Endothelial cell of umbilical vein (primary cell): ENCODE data around the gene KCNJ2. TPM values are rescaled to one million over a fixed set of nuclear protein-coding genes. Genes with fewer than 3 reads are reported as not detected.
A peak's percentile ranks its signal among the peaks of the same experiment; 100 is the strongest.

ENCODE experiments used
- BruUV-seq: library from RNA; stranded (reverse); fragments of 400-500 nt; replicated peaks from 2 replicates; lab custom pipeline; 2021; lab: Mats Ljungman, UMichigan
- CTCF ChIA-PET: fragments of 300-600, 350-600 bp; sonication (Branson Sonifier 250); formaldehyde crosslinking; loops from one replicate; lab custom pipeline; 2021; ENCODE audit warnings: antibody characterized with exemption, inconsistent platforms; lab: Charles Lee
- POLR2A ChIA-PET: fragments of 300-600, 350-600 bp; sonication (Branson Sonifier 250); formaldehyde crosslinking; loops from one replicate; lab custom pipeline; 2021; ENCODE audit warnings: antibody characterized with exemption, inconsistent platforms; lab: Charles Lee
- DNase-seq: peaks from one replicate; pipeline ENCODE4 v3.0.0-alpha.2; 2011; ENCODE audit warnings: low read depth, low spot score
- FAIRE-seq: peaks from 2 replicates; lab custom pipeline; 2011; peaks lifted over from hg19 to GRCh38; lab: Jason Lieb, UNC
- H2AFZ ChIP-seq: 2 replicates; pipeline ENCODE4 v1.6.0; 2012; ENCODE audit warnings: low read depth, low read length, control low read depth, inconsistent platforms
- H3K27ac ChIP-seq: 2 replicates; pipeline ENCODE4 v1.5.1; 2011; ENCODE audit warnings: low read depth, mild to moderate bottlenecking, control low read depth, low read length, moderate library complexity; ENCODE audit not compliant: insufficient read depth
- H3K27me3 ChIP-seq, 2 experiments: 2 replicates each; pipeline versions ENCODE4 v1.6.0 to v1.6.1; 2011; ENCODE audit warnings: low read length in 2 of 2, mixed read lengths in 1 of 2; ENCODE audit not compliant: control insufficient read depth in 2 of 2, insufficient read depth in 2 of 2
- H3K36me3 ChIP-seq, 2 experiments: 2 replicates in 1 of 2; 3 replicates in 1 of 2; pipeline ENCODE4 v1.5.1; 2011; ENCODE audit warnings: low read length in 2 of 2, mild to moderate bottlenecking in 1 of 2, moderate library complexity in 1 of 2; ENCODE audit not compliant: control insufficient read depth in 2 of 2, insufficient read depth in 2 of 2; ENCODE audit errors: extremely low read depth in 1 of 2
- H3K4me1 ChIP-seq: 3 replicates; pipeline ENCODE4 v1.5.1; 2011; ENCODE audit warnings: mild to moderate bottlenecking, low read length; ENCODE audit not compliant: control insufficient read depth, insufficient read depth; ENCODE audit errors: extremely low read depth
- H3K4me2 ChIP-seq: 2 replicates; pipeline ENCODE4 v1.6.1; 2011; ENCODE audit warnings: low read length, control low read depth, mixed read lengths; ENCODE audit not compliant: insufficient read depth
- H3K4me3 ChIP-seq, 3 experiments: fragments of 200-600 bp in 1 of 3; sonication (generic), shearing (Covaris generic) in 1 of 3; replicated peaks in 1 of 3; 2 replicates each; pipeline ENCODE4 v1.5.1; 2011 to 2016; ENCODE audit warnings: control low read depth in 3 of 3, low read length in 3 of 3, mild to moderate bottlenecking in 2 of 3, inconsistent platforms in 1 of 3, low read depth in 1 of 3, moderate library complexity in 1 of 3; ENCODE audit not compliant: insufficient read depth in 1 of 3
- H3K79me2 ChIP-seq: 2 replicates; pipeline ENCODE4 v1.6.0; 2012; ENCODE audit warnings: low read length, inconsistent platforms; ENCODE audit not compliant: control insufficient read depth, insufficient read depth
- H3K9ac ChIP-seq: replicated peaks from 2 replicates; pipeline ENCODE3; 2011; ENCODE audit warnings: low read length, control low read depth; ENCODE audit not compliant: insufficient read depth; ENCODE audit errors: extremely low read depth
- H3K9me1 ChIP-seq: replicated peaks from 3 replicates; pipeline ENCODE4 v1.6.0; 2011; ENCODE audit warnings: mild to moderate bottlenecking, low read length; ENCODE audit not compliant: control insufficient read depth, insufficient read depth; ENCODE audit errors: extremely low read depth
- H3K9me3 ChIP-seq: replicated peaks from 2 replicates; pipeline ENCODE4 v1.5.1; 2012; ENCODE audit warnings: low read length, inconsistent platforms; ENCODE audit not compliant: control insufficient read depth, insufficient read depth
- H4K20me1 ChIP-seq: replicated peaks from 2 replicates; pipeline ENCODE3; 2011; ENCODE audit warnings: mild to moderate bottlenecking, low read length; ENCODE audit not compliant: control insufficient read depth, insufficient read depth; ENCODE audit errors: extremely low read depth
- CTCF ChIP-seq, 2 donors: IDR thresholded peaks; 1 replicate in 1 of 2; 2 replicates in 1 of 2; pipeline ENCODE4 v1.5.1; 2011; ENCODE audit warnings: low read length in 2 of 2, mild to moderate bottlenecking in 2 of 2, moderate library complexity in 2 of 2, control low read depth in 1 of 2, inconsistent platforms in 1 of 2, low read depth in 1 of 2; ENCODE audit not compliant: insufficient read depth in 1 of 2; ENCODE audit errors: extremely low read depth in 1 of 2
- EZH2 ChIP-seq: IDR thresholded peaks from 2 replicates; pipeline ENCODE4 v1.6.1; 2012; ENCODE audit warnings: borderline replicate concordance, low read depth, mild to moderate bottlenecking, moderate library complexity, low read length, inconsistent platforms; ENCODE audit not compliant: severe bottlenecking
- FOS ChIP-seq: IDR thresholded peaks from 2 replicates; pipeline ENCODE4 v1.6.1; 2011; ENCODE audit warnings: mild to moderate bottlenecking, low read length, moderate library complexity, borderline replicate concordance; ENCODE audit not compliant: insufficient read depth
- GATA2 ChIP-seq: IDR thresholded peaks from 2 replicates; pipeline ENCODE4 v1.7.0; 2011; ENCODE audit warnings: low read depth, mild to moderate bottlenecking, moderate library complexity, mixed read lengths, low read length; ENCODE audit not compliant: insufficient read length, insufficient read depth
- JUN ChIP-seq: IDR thresholded peaks from 2 replicates; pipeline ENCODE4 v1.6.1; 2011; ENCODE audit warnings: borderline replicate concordance, low read depth; ENCODE audit not compliant: insufficient read length, insufficient read depth
- MAX ChIP-seq: IDR thresholded peaks from 2 replicates; pipeline ENCODE4 v1.6.1; 2011; ENCODE audit not compliant: insufficient read depth, insufficient read length
- MYC ChIP-seq: IDR thresholded peaks from one replicate; pipeline ENCODE4 v1.6.1; 2011; ENCODE audit warnings: mild to moderate bottlenecking, low read depth, low read length
- POLR2A ChIP-seq: IDR thresholded peaks from 2 replicates; pipeline ENCODE4 v1.6.1; 2012; ENCODE audit warnings: low read depth, mild to moderate bottlenecking, control low read depth, low read length
- POLR2AphosphoS5 ChIP-seq: IDR thresholded peaks from 2 replicates; pipeline ENCODE4 v1.6.1; 2012; ENCODE audit warnings: low read depth, mild to moderate bottlenecking, control low read depth, low read length, moderate library complexity; ENCODE audit not compliant: insufficient read depth
- dilution Hi-C: fragments of 300-500 bp; cut with MboI; formaldehyde crosslinking; loops from one replicate; pipeline ENCODE4 v1.15.0; 2019; ENCODE audit warnings: low sequenced_read_pairs; ENCODE audit not compliant: extremely low pct_ligation_motif_present
- intact Hi-C: fragments of 100-400 bp; cut with micrococcal nuclease; formaldehyde crosslinking; loops from one replicate; pipeline ENCODE4 v1.10.0; 2022
- polyA plus RNA-seq, 4 experiments: library from polyadenylated mRNA; depleted of rRNA in 3 of 4; stranded (reverse) in 3 of 4; unstranded in 1 of 4; fragments of >200 nt; gene quantifications; 2 replicates each; pipeline versions ENCODE4 v1.2.1 to v1.2.3, GENCODE V29; 2011 to 2012; ENCODE audit warnings: missing spikeins in 1 of 4
- total RNA-seq: library from RNA; stranded (reverse); gene quantifications from 2 replicates; pipeline ENCODE4 v1.2.3, GENCODE V29; 2021

KCNJ2 gene
- total and polyA plus RNA-seq, 2 donors (not counting 3 experiments of a cell fraction or from before 2014, with no cell fraction given), result 8.3 to 11.5 TPM

DNA sequence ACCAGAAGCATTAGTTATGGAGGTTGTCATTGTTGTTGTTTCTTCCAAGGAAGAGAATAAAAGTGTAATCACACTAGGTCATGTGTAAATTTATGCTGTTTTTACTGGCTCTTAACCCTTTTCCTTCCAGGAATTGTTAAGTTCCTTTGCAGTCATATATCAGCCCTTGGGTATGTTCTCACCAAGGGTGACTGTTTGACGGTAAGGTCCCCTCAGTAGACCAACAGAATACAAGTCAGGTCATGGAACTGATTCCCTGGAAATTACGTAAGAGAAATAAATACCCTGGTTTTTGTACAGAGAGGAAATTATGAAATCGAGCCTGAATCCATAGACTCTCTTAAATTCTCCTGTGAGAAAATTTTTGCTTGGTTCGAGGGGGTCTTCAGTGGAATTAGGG lies 11.2 kb upstream of the KCNJ2 start:
- no peaks in the 10 kb centered on the region for H3K36me3 ChIP-seq
- CTCF ChIA-PET, result interaction anchor here (1.0 to 3.9 kb wide), 8 partner anchors 9 to 635 kb away, joined by 4 to 37 read pairs (median 9); partner anchors contain the start of gene KCNJ2
- FAIRE-seq (peak; percentile 86), DNase-seq (peak; percentile 97)
- peak overlapping the region; percentile 27 to 77 (median 47) for H3K4me3 ChIP-seq
- H3K27ac ChIP-seq, result peak overlapping the region; percentile 100
- H3K4me2 ChIP-seq, result peak overlapping the region; percentile 97
- no peaks in the 10 kb centered on the region for H3K9me1 ChIP-seq
- H3K27me3 ChIP-seq, result no peaks in the 10 kb centered on the region
- H3K9ac ChIP-seq, result peak overlapping the region; percentile 99
- H3K79me2 ChIP-seq, result no peaks in the 10 kb centered on the region
- dilution Hi-C loops (no loop called here), intact Hi-C loops (loop anchor here (1.0 to 2.0 kb wide), 4 partner anchors 10 to 559 kb away; no protein-coding TSS in a partner anchor)
- H4K20me1 ChIP-seq, result no peaks in the 10 kb centered on the region
- H3K4me1 ChIP-seq, result peaks cover 44% of the 10 kb centered on the region
- POLR2A ChIA-PET, result interaction anchor here (0.8 to 2.4 kb wide), 5 partner anchors 9 to 618 kb away, joined by 3 to 10 read pairs (median 3); partner anchors contain the start of gene KCNJ2
- peak overlapping the region; percentile 34 for H2AFZ ChIP-seq
- H3K9me3 ChIP-seq, result no peaks in the 10 kb centered on the region
- no peak for TF ChIP-seq EZH2
- TF ChIP-seq GATA2, result peak; percentile 76
- peak; percentile 77 for TF ChIP-seq POLR2AphosphoS5
- TF ChIP-seq CTCF (IDR thresholded peaks at IDR 0.05; ENCODE audit: extremely low read depth in 1 of 2, insufficient read depth in 1 of 2, low read depth in 1 of 2, low read length in 2 of 2), result no peak
- TF ChIP-seq POLR2A, result no peak
- TF ChIP-seq FOS, result peak; percentile 66
- TF ChIP-seq MAX, result no peak
- TF ChIP-seq MYC, result no peak
- TF ChIP-seq JUN, result peak; percentile 93
- BruUV-seq, result no TSS peak
